ENCODE measurements around the gene UCP3. TPM values are rescaled to one million over a fixed set of nuclear protein-coding genes. Genes with fewer than 3 reads are reported as not detected.

UCP3 gene
- polyA plus RNA-seq, 1 donor (not counting 4 experiments of a cell fraction or from before 2014, with no cell fraction given): 0.52 TPM

- TF ChIP-seq CTCF (optimal IDR thresholded peaks at IDR 0.05 in 1 of 3, IDR thresholded peaks at IDR 0.05 in 1 of 3, conservative IDR thresholded peaks at IDR 0.05 in 1 of 3; ENCODE audit: extremely low read depth in 1 of 3, insufficient read depth in 2 of 3, low read length in 3 of 3) (no peak), EZH2 (IDR thresholded peaks at IDR 0.05; ENCODE audit: low read length) (no peak)
- H3K79me2 ChIP-seq (ENCODE audit: control insufficient read depth, insufficient read depth, low read length): no peaks in the 10 kb centered on the region
- no peaks in the 10 kb centered on the region for H3K27me3 ChIP-seq (ENCODE audit: control insufficient read depth, extremely low read depth, insufficient read depth, low read length)
- no peak overlapping the region for H2AFZ ChIP-seq (ENCODE audit: control insufficient read depth, low read length)
- H3K36me3 ChIP-seq (ENCODE audit: control insufficient read depth in 2 of 2, extremely low read depth in 1 of 2, insufficient read depth in 2 of 2, low read length in 2 of 2): peaks cover 0 to 3% of the 10 kb centered on the region in 2 experiments
- H3K9ac ChIP-seq (ENCODE audit: control insufficient read depth, extremely low read depth, insufficient read depth, low read length): no peak overlapping the region
- dilution Hi-C loops (cut with MboI; ENCODE audit: extremely low pct_ligation_motif_present, low sequenced_read_pairs): no loop called here
- H3K4me1 ChIP-seq (ENCODE audit: control insufficient read depth, extremely low read depth, insufficient read depth, low read length): peaks cover 17% of the 10 kb centered on the region
- H3K4me2 ChIP-seq (ENCODE audit: control insufficient read depth, extremely low read depth, insufficient read depth, low read depth, low read length): no peak overlapping the region
- no peaks in the 10 kb centered on the region for H3K9me1 ChIP-seq (ENCODE audit: control insufficient read depth, extremely low read depth, insufficient read depth, low read length)
- peaks cover 2% of the 10 kb centered on the region for H4K20me1 ChIP-seq (ENCODE audit: control insufficient read depth, extremely low read depth, insufficient read depth, low read length)
- DNase-seq (ENCODE audit: low read depth, low spot score): no peak
- H3K9me3 ChIP-seq (ENCODE audit: control insufficient read depth, low read depth, low read length): no peaks in the 10 kb centered on the region
- no peak overlapping the region for H3K27ac ChIP-seq (ENCODE audit: control insufficient read depth, insufficient read depth, low read length)
- H3K4me3 ChIP-seq (ENCODE audit: control insufficient read depth in 2 of 3, extremely low read depth in 1 of 3, insufficient read depth in 2 of 3, low read depth in 1 of 3, low read length in 3 of 3): no peak overlapping the region
- no peak for FAIRE-seq
Observed at GRCh38 chr11:74022546-74022945, 13.7 kb upstream of the UCP3 start.

- DNase-seq (ENCODE audit: low read depth, low spot score): no peak
- no peak overlapping the region for H3K27ac ChIP-seq (ENCODE audit: control insufficient read depth, insufficient read depth, low read length)
- no peaks in the 10 kb centered on the region for H3K9me1 ChIP-seq (ENCODE audit: control insufficient read depth, extremely low read depth, insufficient read depth, low read length)
- H3K4me3 ChIP-seq (ENCODE audit: control insufficient read depth in 2 of 3, extremely low read depth in 1 of 3, insufficient read depth in 2 of 3, low read depth in 1 of 3, low read length in 3 of 3): no peak overlapping the region
- no peak for TF ChIP-seq EZH2 (IDR thresholded peaks at IDR 0.05; ENCODE audit: low read length)
- no peak for TF ChIP-seq CTCF (optimal IDR thresholded peaks at IDR 0.05 in 1 of 3, IDR thresholded peaks at IDR 0.05 in 1 of 3, conservative IDR thresholded peaks at IDR 0.05 in 1 of 3; ENCODE audit: extremely low read depth in 1 of 3, insufficient read depth in 2 of 3, low read length in 3 of 3)
- peaks cover 2% of the 10 kb centered on the region for H4K20me1 ChIP-seq (ENCODE audit: control insufficient read depth, extremely low read depth, insufficient read depth, low read length)
- no peak overlapping the region for H2AFZ ChIP-seq (ENCODE audit: control insufficient read depth, low read length)
- peaks cover 15% of the 10 kb centered on the region for H3K4me1 ChIP-seq (ENCODE audit: control insufficient read depth, extremely low read depth, insufficient read depth, low read length)
- H3K9me3 ChIP-seq (ENCODE audit: control insufficient read depth, low read depth, low read length): no peaks in the 10 kb centered on the region
- H3K27me3 ChIP-seq (ENCODE audit: control insufficient read depth, extremely low read depth, insufficient read depth, low read length): no peaks in the 10 kb centered on the region
- H3K4me2 ChIP-seq (ENCODE audit: control insufficient read depth, extremely low read depth, insufficient read depth, low read depth, low read length): no peak overlapping the region
- peaks cover 0 to 3% of the 10 kb centered on the region in 2 experiments for H3K36me3 ChIP-seq (ENCODE audit: control insufficient read depth in 2 of 2, extremely low read depth in 1 of 2, insufficient read depth in 2 of 2, low read length in 2 of 2)
- dilution Hi-C loops (cut with MboI; ENCODE audit: extremely low pct_ligation_motif_present, low sequenced_read_pairs): no loop called here
- no peak for FAIRE-seq
- H3K79me2 ChIP-seq (ENCODE audit: control insufficient read depth, insufficient read depth, low read length): no peaks in the 10 kb centered on the region
- no peak overlapping the region for H3K9ac ChIP-seq (ENCODE audit: control insufficient read depth, extremely low read depth, insufficient read depth, low read length)
Observed at GRCh38 chr11:74021998-74022397, 13.1 kb upstream of the UCP3 start.

All from keratinocyte (primary cell).